Measurements from ENCODE around the gene WASL.

- TF ChIP-seq CTCF (IDR thresholded peaks at IDR 0.05) (no peak), POLR2A (IDR thresholded peaks at IDR 0.05) (no peak)
These were observed 67.2 kb downstream of the WASL start for GRCh38 chr7:123681561-123681960.

Data from testis (tissue), 2 donors.